Measurements from ENCODE around the gene RPS6KA2. TPM values are rescaled to one million over a fixed set of nuclear protein-coding genes. Genes with fewer than 3 reads are reported as not detected.

The RPS6KA2 gene
- total RNA-seq, 1 donor from 2014 or later: 12.3 TPM

DNA sequence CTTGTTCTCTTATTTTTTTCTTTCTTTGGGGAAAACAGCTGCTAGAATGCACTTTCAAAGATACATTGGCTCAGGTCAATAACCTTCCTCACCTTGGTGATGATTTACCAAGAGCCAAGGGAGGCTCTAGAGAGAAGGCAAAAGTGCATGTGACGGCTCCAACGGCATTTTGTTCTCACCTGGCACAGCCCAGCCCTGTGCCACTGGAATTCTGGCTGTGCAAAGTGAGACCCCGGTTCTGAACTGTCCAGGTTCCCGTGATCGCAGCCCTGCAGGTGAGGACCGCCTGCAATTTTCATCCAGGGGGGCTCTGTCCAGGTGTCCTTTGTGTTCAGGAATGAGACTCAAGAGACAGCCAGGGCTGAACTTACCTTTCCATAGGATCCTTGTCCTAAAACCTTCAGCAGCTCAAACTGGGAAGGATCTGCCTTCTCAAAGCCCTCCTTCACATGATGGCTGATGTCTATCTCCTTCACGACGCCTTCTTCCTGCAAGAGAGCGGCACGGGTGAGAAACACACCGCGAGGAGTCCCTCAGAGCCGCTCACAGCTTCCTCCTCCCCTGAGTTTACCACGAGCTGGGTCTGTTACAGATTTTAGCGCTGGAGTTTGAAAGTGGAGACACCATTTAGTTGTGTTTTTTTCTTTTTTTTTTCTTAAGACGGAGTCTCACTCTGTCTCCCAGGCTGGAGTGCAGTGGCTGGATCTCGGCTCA, 88.6 kb downstream of the RPS6KA2 start:
- DNase-seq (ENCODE audit: low spot score in 2 of 2, unreplicated experiment in 2 of 2): no peak
- Mint-ChIP-seq H3K27ac (no peak overlapping the region), H3K4me3 (no peak overlapping the region), H3K36me3 (no peaks in the 10 kb centered on the region), H3K4me1 (peaks cover 16% of the 10 kb centered on the region), H3K9me3 (no peaks in the 10 kb centered on the region), H3K27me3 (ENCODE audit: low read depth) (no peaks in the 10 kb centered on the region)
- TF ChIP-seq, protein P1, sequence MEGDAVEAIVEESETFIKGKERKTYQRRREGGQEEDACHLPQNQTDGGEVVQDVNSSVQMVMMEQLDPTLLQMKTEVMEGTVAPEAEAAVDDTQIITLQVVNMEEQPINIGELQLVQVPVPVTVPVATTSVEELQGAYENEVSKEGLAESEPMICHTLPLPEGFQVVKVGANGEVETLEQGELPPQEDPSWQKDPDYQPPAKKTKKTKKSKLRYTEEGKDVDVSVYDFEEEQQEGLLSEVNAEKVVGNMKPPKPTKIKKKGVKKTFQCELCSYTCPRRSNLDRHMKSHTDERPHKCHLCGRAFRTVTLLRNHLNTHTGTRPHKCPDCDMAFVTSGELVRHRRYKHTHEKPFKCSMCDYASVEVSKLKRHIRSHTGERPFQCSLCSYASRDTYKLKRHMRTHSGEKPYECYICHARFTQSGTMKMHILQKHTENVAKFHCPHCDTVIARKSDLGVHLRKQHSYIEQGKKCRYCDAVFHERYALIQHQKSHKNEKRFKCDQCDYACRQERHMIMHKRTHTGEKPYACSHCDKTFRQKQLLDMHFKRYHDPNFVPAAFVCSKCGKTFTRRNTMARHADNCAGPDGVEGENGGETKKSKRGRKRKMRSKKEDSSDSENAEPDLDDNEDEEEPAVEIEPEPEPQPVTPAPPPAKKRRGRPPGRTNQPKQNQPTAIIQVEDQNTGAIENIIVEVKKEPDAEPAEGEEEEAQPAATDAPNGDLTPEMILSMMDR (IDR thresholded peaks at IDR 0.05; ENCODE audit: unreplicated experiment): no peak

DNA sequence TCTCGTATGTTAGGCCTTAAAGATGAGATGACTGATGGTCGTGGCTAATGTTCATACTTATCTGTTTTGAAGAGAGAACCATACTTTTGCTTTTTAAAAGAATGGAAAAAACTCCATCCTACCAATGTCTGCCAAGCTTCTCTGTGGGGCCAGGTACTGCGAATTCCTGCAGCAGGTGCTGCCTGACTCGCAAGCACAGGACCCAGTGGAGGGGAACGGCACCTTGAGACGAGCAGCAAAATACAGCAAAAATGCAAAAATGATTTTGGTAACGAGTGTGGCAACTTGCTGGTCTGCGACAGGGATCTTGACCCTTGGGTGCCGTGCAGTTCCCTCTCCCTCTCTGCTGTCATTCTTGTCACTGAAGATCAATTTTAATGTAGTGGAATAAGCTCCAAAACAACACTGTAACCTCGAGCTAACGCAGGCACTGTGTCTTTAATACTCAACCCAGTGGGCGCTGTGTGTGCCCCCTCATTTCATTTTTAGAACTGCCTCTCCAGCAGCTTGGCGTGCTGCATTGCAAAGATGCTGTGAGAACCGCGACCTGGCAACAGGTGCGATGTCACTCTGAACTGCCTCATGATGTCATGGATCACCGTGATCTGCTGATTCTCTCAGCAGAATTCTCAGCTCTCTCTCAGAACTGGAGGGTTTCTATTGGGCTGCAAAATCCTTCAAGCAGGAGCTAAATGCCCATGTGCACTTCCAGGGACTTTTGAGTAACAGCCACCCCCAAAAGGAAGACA, 92.2 kb downstream of the RPS6KA2 start:
- Mint-ChIP-seq H3K36me3 (peaks cover 8% of the 10 kb centered on the region), H3K4me1 (no peaks in the 10 kb centered on the region), H3K27me3 (ENCODE audit: low read depth) (no peaks in the 10 kb centered on the region), H3K27ac (no peak overlapping the region), H3K4me3 (no peak overlapping the region), H3K9me3 (no peaks in the 10 kb centered on the region)
- TF ChIP-seq, protein P1 (IDR thresholded peaks at IDR 0.05; ENCODE audit: unreplicated experiment): no peak
- no peak for DNase-seq (ENCODE audit: low spot score in 2 of 2, unreplicated experiment in 2 of 2)

DNA sequence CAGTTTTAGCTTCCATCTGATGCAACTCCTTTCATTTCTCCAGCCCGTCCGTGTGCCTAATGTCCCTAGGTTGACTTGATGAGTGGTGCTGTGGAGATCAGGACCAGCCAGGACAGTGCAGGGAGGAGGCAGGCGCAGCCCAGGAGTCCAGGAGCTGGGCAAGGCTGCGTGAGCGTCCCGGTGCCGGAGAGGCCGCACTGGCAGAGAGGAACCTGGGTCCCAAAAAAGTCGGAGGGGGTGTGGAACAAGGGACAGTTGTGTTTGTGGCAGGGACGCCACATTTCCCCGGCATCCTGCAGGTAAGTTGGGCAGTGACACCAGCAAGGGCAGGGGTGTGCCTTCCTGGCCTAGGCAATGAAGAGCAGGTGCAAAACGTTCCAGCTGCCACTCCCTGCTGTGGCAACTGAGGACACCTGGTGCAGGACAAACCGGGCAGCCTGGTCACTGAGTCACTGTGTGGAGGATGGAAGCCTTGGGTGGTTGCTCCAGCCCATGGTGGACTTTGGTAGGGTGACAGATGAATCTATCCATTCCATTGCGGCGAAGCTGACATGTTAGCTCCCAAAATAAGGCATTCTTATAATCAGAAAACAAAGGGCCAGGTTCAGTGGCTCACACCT, 93.7 kb downstream of the RPS6KA2 start:
- no peaks in the 10 kb centered on the region for H3K9me3 Mint-ChIP-seq
- no peak overlapping the region for H3K27ac Mint-ChIP-seq
- no peaks in the 10 kb centered on the region for H3K27me3 Mint-ChIP-seq (ENCODE audit: low read depth)
- no peak overlapping the region for H3K4me3 Mint-ChIP-seq
- peaks cover 12% of the 10 kb centered on the region for H3K36me3 Mint-ChIP-seq
- TF ChIP-seq, protein P1 (IDR thresholded peaks at IDR 0.05; ENCODE audit: unreplicated experiment): no peak
- DNase-seq (ENCODE audit: low spot score in 2 of 2, unreplicated experiment in 2 of 2): no peak
- no peaks in the 10 kb centered on the region for H3K4me1 Mint-ChIP-seq

DNA sequence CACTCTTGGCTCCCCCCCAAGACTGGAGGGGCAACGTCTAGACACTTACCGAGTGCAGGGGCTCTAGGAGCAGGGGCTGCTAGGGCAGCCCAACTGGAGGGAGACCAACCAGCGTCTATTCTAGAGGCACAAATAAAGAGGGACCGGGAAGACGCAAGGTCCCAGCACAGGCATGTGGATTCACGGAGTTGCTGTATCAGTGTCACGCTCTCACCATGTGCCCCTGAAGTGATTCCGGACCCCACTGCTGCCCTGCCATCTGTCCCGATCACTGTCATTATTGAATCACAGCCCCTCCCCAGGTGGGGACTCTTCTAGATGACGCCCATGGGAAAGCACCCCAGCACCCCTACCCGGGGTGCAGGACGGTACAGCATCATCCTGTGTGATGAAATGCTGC, 94.7 kb downstream of the RPS6KA2 start:
- Mint-ChIP-seq H3K4me3 (no peak overlapping the region), H3K36me3 (peaks cover 12% of the 10 kb centered on the region), H3K27ac (no peak overlapping the region), H3K4me1 (no peaks in the 10 kb centered on the region), H3K27me3 (ENCODE audit: low read depth) (no peaks in the 10 kb centered on the region), H3K9me3 (no peaks in the 10 kb centered on the region)
- TF ChIP-seq, protein P1 (IDR thresholded peaks at IDR 0.05; ENCODE audit: unreplicated experiment): no peak
- DNase-seq (ENCODE audit: low spot score in 2 of 2, unreplicated experiment in 2 of 2): no peak

DNA sequence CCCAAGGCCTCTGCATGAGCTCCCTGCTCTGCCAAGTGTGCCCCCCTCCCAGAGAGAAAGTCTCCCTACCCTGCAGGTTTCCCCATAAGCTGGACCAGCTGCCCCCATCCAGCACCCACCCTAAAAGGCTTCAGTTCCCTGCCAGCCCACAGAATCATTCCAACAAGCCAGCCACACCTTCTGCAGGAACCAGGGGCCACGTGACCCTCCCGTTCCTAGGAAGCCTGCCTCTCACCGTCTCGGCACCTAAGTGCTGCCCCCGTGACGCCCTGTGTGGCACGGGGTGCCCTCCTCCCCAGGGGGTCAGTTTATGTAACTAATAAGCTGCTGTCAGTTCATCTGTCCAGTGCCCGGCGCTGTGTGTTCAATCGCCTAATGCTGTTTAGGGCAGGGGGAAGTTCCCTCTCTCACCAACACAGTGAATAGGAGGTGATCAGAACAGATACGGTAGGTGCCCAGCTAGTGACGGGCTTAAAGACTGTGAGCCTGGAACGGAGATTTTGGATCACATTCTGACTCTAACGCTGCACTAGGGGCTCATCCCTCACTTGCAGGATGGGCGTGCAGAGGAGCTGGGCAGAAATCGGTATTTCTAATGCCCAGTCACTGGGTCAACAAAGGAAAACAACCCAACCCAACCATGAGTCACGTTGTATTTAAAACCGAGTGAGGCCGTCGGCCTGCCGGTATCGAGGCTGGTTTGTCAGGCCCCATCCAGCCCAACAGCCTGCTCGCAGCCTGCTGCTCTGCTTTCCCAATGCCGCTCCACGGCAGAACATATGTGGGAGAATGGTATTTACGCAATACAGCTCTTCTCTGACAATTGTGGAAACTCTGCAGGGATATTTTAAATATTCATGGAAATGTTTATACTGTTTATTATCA, 96.6 kb downstream of the RPS6KA2 start:
- H3K27ac Mint-ChIP-seq: no peak overlapping the region
- no peak for DNase-seq (ENCODE audit: low spot score in 2 of 2, unreplicated experiment in 2 of 2)
- TF ChIP-seq, protein P1 (IDR thresholded peaks at IDR 0.05; ENCODE audit: unreplicated experiment): no peak
- no peaks in the 10 kb centered on the region for H3K9me3 Mint-ChIP-seq
- no peak overlapping the region for H3K4me3 Mint-ChIP-seq
- H3K27me3 Mint-ChIP-seq (ENCODE audit: low read depth): no peaks in the 10 kb centered on the region
- no peaks in the 10 kb centered on the region for H3K4me1 Mint-ChIP-seq
- H3K36me3 Mint-ChIP-seq: peaks cover 15% of the 10 kb centered on the region

All from mesothelial cell of epicardium (in vitro differentiated cells).